SJCRH30 (cell line): Measurements from ENCODE around the gene GMNN. TPM values are rescaled to one million over a fixed set of nuclear protein-coding genes. Genes with fewer than 3 reads are reported as not detected.
"Not testable (repeated sequence)": the region's sequence is repeated elsewhere in the genome, so short reads cannot be mapped to it uniquely, and the experiment has no call there.

Experiments
- DNase-seq, 2 experiments: peaks; one replicate each; pipeline ENCODE4 v3.0.0-alpha.2; 2015 to 2020
- H3K27ac ChIP-seq: fragments of 250-450 bp; sonication (Bioruptor Pico); 2 replicates; pipeline ENCODE4 v1.5.1; 2020; ENCODE audit warnings: mild to moderate bottlenecking, moderate library complexity
- H3K27me3 ChIP-seq: fragments of 250-450 bp; sonication (Bioruptor Pico); 2 replicates; pipeline ENCODE4 v1.5.1; 2020; ENCODE audit warnings: mild to moderate bottlenecking, moderate library complexity
- H3K36me3 ChIP-seq: fragments of 250-450 bp; sonication (Bioruptor Pico); 2 replicates; pipeline ENCODE4 v1.5.1; 2020; ENCODE audit warnings: mild to moderate bottlenecking, moderate library complexity
- H3K4me1 ChIP-seq: fragments of 250-450 bp; sonication (Bioruptor Pico); 2 replicates; pipeline ENCODE4 v1.5.1; 2020; ENCODE audit warnings: mild to moderate bottlenecking, moderate library complexity
- H3K4me3 ChIP-seq: fragments of 250-450 bp; sonication (Bioruptor Pico); 2 replicates; pipeline ENCODE4 v1.5.1; 2020; ENCODE audit warnings: mild to moderate bottlenecking, moderate library complexity
- H3K9me3 ChIP-seq: fragments of 250-450 bp; sonication (Bioruptor Pico); replicated peaks from 2 replicates; pipeline ENCODE4 v1.5.1; 2020; ENCODE audit warnings: mild to moderate bottlenecking, moderate library complexity
- total RNA-seq: library from RNA; depleted of rRNA; stranded (reverse); fragments of >200 nt; shearing (Covaris generic); gene quantifications from 2 replicates; pipeline ENCODE4 v1.2.3, GENCODE V29; 2014

The GMNN gene
- total RNA-seq, 1 experiment from 2014 or later, result 72.1 TPM

- H3K27me3 ChIP-seq, result no peaks in the 10 kb centered on the region
- no peak for DNase-seq
- no peaks in the 10 kb centered on the region for H3K4me1 ChIP-seq
- no peaks in the 10 kb centered on the region for H3K9me3 ChIP-seq
- H3K27ac ChIP-seq, result no peak overlapping the region
- no peaks in the 10 kb centered on the region for H3K36me3 ChIP-seq
- H3K4me3 ChIP-seq, result no peak overlapping the region
These were observed 21.2 kb upstream of the GMNN start for GRCh38 chr6:24753545-24753944.

- not testable (repeated sequence) for H3K36me3 ChIP-seq, H3K4me3 ChIP-seq, H3K27ac ChIP-seq, H3K27me3 ChIP-seq, H3K4me1 ChIP-seq, H3K9me3 ChIP-seq, DNase-seq
These were observed 20.4 kb upstream of the GMNN start for GRCh38 chr6:24754378-24754777.

- H3K4me1 ChIP-seq, result no peaks in the 10 kb centered on the region
- no peak for DNase-seq
- H3K27ac ChIP-seq, result no peak overlapping the region
- H3K36me3 ChIP-seq, result no peaks in the 10 kb centered on the region
- no peak overlapping the region for H3K4me3 ChIP-seq
- H3K27me3 ChIP-seq, result no peaks in the 10 kb centered on the region
- H3K9me3 ChIP-seq, result no peaks in the 10 kb centered on the region
These were observed 19.5 kb upstream of the GMNN start for GRCh38 chr6:24755279-24755678.

GRCh38 chr6:24757611-24758010 lies 17.1 kb upstream of the GMNN start:
- no peak for DNase-seq
- Histone ChIP-seq H3K4me3 (no peak overlapping the region), H3K4me1 (no peaks in the 10 kb centered on the region), H3K9me3 (no peaks in the 10 kb centered on the region), H3K27ac (no peak overlapping the region), H3K27me3 (no peaks in the 10 kb centered on the region), H3K36me3 (no peaks in the 10 kb centered on the region)

GRCh38 chr6:24759718-24760117 lies 15.0 kb upstream of the GMNN start:
- Histone ChIP-seq H3K9me3 (no peaks in the 10 kb centered on the region), H3K4me1 (no peaks in the 10 kb centered on the region), H3K27ac (no peak overlapping the region), H3K27me3 (no peaks in the 10 kb centered on the region), H3K4me3 (no peak overlapping the region), H3K36me3 (no peaks in the 10 kb centered on the region)
- no peak for DNase-seq

GRCh38 chr6:24760210-24760609 lies 14.5 kb upstream of the GMNN start:
- Histone ChIP-seq H3K36me3 (no peaks in the 10 kb centered on the region), H3K9me3 (no peaks in the 10 kb centered on the region), H3K4me3 (no peak overlapping the region), H3K27ac (no peak overlapping the region), H3K27me3 (no peaks in the 10 kb centered on the region), H3K4me1 (no peaks in the 10 kb centered on the region)
- DNase-seq, result no peak

GRCh38 chr6:24761193-24761835 lies 13.4 kb upstream of the GMNN start:
- Histone ChIP-seq H3K4me3 (no peak overlapping the region), H3K4me1 (no peaks in the 10 kb centered on the region)
- peak; percentile 11 to 22 for DNase-seq

GRCh38 chr6:24761851-24762250 lies 12.9 kb upstream of the GMNN start:
- Histone ChIP-seq H3K36me3 (no peaks in the 10 kb centered on the region), H3K27ac (no peak overlapping the region), H3K4me3 (no peak overlapping the region), H3K27me3 (no peaks in the 10 kb centered on the region), H3K4me1 (no peaks in the 10 kb centered on the region), H3K9me3 (no peaks in the 10 kb centered on the region)
- no peak for DNase-seq

More at GRCh38 chr6:24761193-24761835, 13.4 kb upstream of the GMNN start:
- no peak overlapping the region for H3K27ac ChIP-seq
- H3K9me3 ChIP-seq, result no peaks in the 10 kb centered on the region
- H3K27me3 ChIP-seq, result no peaks in the 10 kb centered on the region
- H3K36me3 ChIP-seq, result no peaks in the 10 kb centered on the region

GRCh38 chr6:24763578-24763977 lies 11.2 kb upstream of the GMNN start:
- no peaks in the 10 kb centered on the region for H3K36me3 ChIP-seq
- H3K4me3 ChIP-seq, result no peak overlapping the region
- H3K9me3 ChIP-seq, result no peaks in the 10 kb centered on the region
- no peak for DNase-seq
- no peaks in the 10 kb centered on the region for H3K4me1 ChIP-seq
- no peaks in the 10 kb centered on the region for H3K27me3 ChIP-seq
- H3K27ac ChIP-seq, result no peak overlapping the region

GRCh38 chr6:24764833-24765828 lies 9.6 kb upstream of the GMNN start:
- H3K9me3 ChIP-seq, H3K36me3 ChIP-seq, H3K27ac ChIP-seq, H3K4me3 ChIP-seq, DNase-seq, H3K4me1 ChIP-seq, H3K27me3 ChIP-seq: not testable (repeated sequence)

- H3K4me3 ChIP-seq, H3K9me3 ChIP-seq, H3K27ac ChIP-seq, H3K36me3 ChIP-seq, H3K4me1 ChIP-seq, DNase-seq, H3K27me3 ChIP-seq: not testable (repeated sequence)
These were observed 8.8 kb upstream of the GMNN start for GRCh38 chr6:24765968-24766367.

GRCh38 chr6:24766680-24767462 lies 7.9 kb upstream of the GMNN start:
- peak in 1 of 2 experiments; percentile 6 for DNase-seq
- no peak overlapping the region for H3K4me3 ChIP-seq
- no peaks in the 10 kb centered on the region for H3K9me3 ChIP-seq
- no peaks in the 10 kb centered on the region for H3K27me3 ChIP-seq
- no peaks in the 10 kb centered on the region for H3K36me3 ChIP-seq
- no peaks in the 10 kb centered on the region for H3K4me1 ChIP-seq
- H3K27ac ChIP-seq, result no peak overlapping the region

- no peak overlapping the region for H3K27ac ChIP-seq
- no peaks in the 10 kb centered on the region for H3K9me3 ChIP-seq
- no peaks in the 10 kb centered on the region for H3K4me1 ChIP-seq
- no peak for DNase-seq
- no peaks in the 10 kb centered on the region for H3K27me3 ChIP-seq
- no peak overlapping the region for H3K4me3 ChIP-seq
- H3K36me3 ChIP-seq, result no peaks in the 10 kb centered on the region
These were observed 6.4 kb upstream of the GMNN start for GRCh38 chr6:24768361-24768760.

GRCh38 chr6:24775520-24776058 lies 852 bp downstream of the GMNN start:
- DNase-seq, result no peak
- no peaks in the 10 kb centered on the region for H3K9me3 ChIP-seq
- H3K27me3 ChIP-seq, result no peaks in the 10 kb centered on the region
- peak overlapping the region; percentile 83 for H3K4me3 ChIP-seq
- peak overlapping the region; percentile 96 for H3K27ac ChIP-seq
- H3K36me3 ChIP-seq, result peaks cover 23% of the 10 kb centered on the region
- no peaks in the 10 kb centered on the region for H3K4me1 ChIP-seq

- Histone ChIP-seq H3K4me3 (peak overlapping the region; percentile 83), H3K36me3 (peaks cover 35% of the 10 kb centered on the region), H3K9me3 (no peaks in the 10 kb centered on the region), H3K27me3 (no peaks in the 10 kb centered on the region), H3K27ac (no peak overlapping the region), H3K4me1 (no peaks in the 10 kb centered on the region)
- no peak for DNase-seq
These were observed 2.5 kb downstream of the GMNN start for GRCh38 chr6:24777227-24777626.
